Vagina (tissue), 2 donors: ENCODE measurements around the gene RPS6KA5. TPM values are rescaled to one million over a fixed set of nuclear protein-coding genes. Genes with fewer than 3 reads are reported as not detected.

Source experiments
- DNase-seq, 2 donors: peaks; one replicate each; pipeline ENCODE4 v3.0.0-alpha.2; 2017; ENCODE audit errors: extremely low spot score in 2 of 2
- H3K27ac ChIP-seq: fragments of 200-600 bp; sonication (generic); one replicate; pipeline ENCODE4 v1.5.1; 2019
- H3K27me3 ChIP-seq: fragments of 200-600 bp; sonication (generic); one replicate; pipeline ENCODE4 v1.5.1; 2019
- H3K36me3 ChIP-seq, 2 donors: fragments of 200-600 bp; sonication (generic); one replicate each; pipeline ENCODE4 v1.5.1; 2017 to 2019
- H3K4me1 ChIP-seq: fragments of 200-600 bp; sonication (generic); one replicate; pipeline ENCODE4 v1.5.1; 2019
- H3K4me3 ChIP-seq, 2 donors: fragments of 200-600 bp; sonication (generic); 1 replicate in 1 of 2; 2 replicates in 1 of 2; pipeline ENCODE4 v1.5.1; 2016 to 2019
- H3K9me3 ChIP-seq: fragments of 200-600 bp; sonication (generic); one replicate; pipeline ENCODE4 v1.5.1; 2019
- CTCF ChIP-seq, 3 experiments: fragments of 450-650 bp in 2 of 3; fragments of 200-600 bp in 1 of 3; sonication (generic) in 1 of 3; IDR thresholded peaks; one replicate each; pipeline ENCODE4 v1.5.1; 2017 to 2019; ENCODE audit warnings: antibody characterized with exemption in 3 of 3, mild to moderate bottlenecking in 2 of 3, moderate library complexity in 2 of 3
- POLR2A ChIP-seq, 2 donors: fragments of 450-650 bp; IDR thresholded peaks; one replicate each; pipeline ENCODE4 v1.6.1; 2017; ENCODE audit warnings: antibody characterized with exemption in 2 of 2, mild to moderate bottlenecking in 2 of 2, moderate library complexity in 2 of 2
- POLR2AphosphoS5 ChIP-seq, 2 donors: sonication (generic); formaldehyde crosslinking; IDR thresholded peaks; one replicate each; pipeline ENCODE4 v1.9.0; 2017; ENCODE audit warnings: antibody characterized with exemption in 2 of 2, mild to moderate bottlenecking in 2 of 2, low read depth in 1 of 2; ENCODE audit not compliant: insufficient read depth in 1 of 2
- intact Hi-C: fragments of 100-400 bp; cut with DNase I; formaldehyde crosslinking; loops from one replicate; pipeline ENCODE4 v1.15.1; 2023
- total RNA-seq: library from RNA; depleted of rRNA; stranded (reverse); fragments of >200 nt; gene quantifications from one replicate; pipeline ENCODE4 v1.2.3, GENCODE V29; 2016

Gene RPS6KA5
- total RNA-seq, 1 donor from 2014 or later: 5.2 TPM

GRCh38 chr14:91010153-91010533 is 50.3 kb downstream of the RPS6KA5 start:
- H3K9me3 ChIP-seq: no peaks in the 10 kb centered on the region
- no peaks in the 10 kb centered on the region for H3K36me3 ChIP-seq
- intact Hi-C loops: no loop called here
- no peak for DNase-seq
- TF ChIP-seq POLR2A (IDR thresholded peaks at IDR 0.05): no peak
- no peak for TF ChIP-seq POLR2AphosphoS5 (IDR thresholded peaks at IDR 0.05; ENCODE audit: insufficient read depth in 1 of 2, low read depth in 1 of 2)
- no peak for TF ChIP-seq CTCF (IDR thresholded peaks at IDR 0.05)
- no peak overlapping the region for H3K4me3 ChIP-seq
- H3K27ac ChIP-seq: no peak overlapping the region
- no peaks in the 10 kb centered on the region for H3K27me3 ChIP-seq
- peaks cover 8% of the 10 kb centered on the region for H3K4me1 ChIP-seq

- no peak for DNase-seq
- no peaks in the 10 kb centered on the region for H3K9me3 ChIP-seq
- H3K4me3 ChIP-seq: no peak overlapping the region
- TF ChIP-seq POLR2AphosphoS5 (IDR thresholded peaks at IDR 0.05; ENCODE audit: insufficient read depth in 1 of 2, low read depth in 1 of 2): no peak
- TF ChIP-seq POLR2A (IDR thresholded peaks at IDR 0.05): no peak
- TF ChIP-seq CTCF (IDR thresholded peaks at IDR 0.05): no peak
- intact Hi-C loops: no loop called here
- no peaks in the 10 kb centered on the region for H3K36me3 ChIP-seq
- no peaks in the 10 kb centered on the region for H3K27me3 ChIP-seq
- H3K27ac ChIP-seq: no peak overlapping the region
- peaks cover 8% of the 10 kb centered on the region for H3K4me1 ChIP-seq
These were observed 50.8 kb downstream of the RPS6KA5 start for GRCh38 chr14:91009501-91010152.

GRCh38 chr14:91008759-91009409 is 51.6 kb downstream of the RPS6KA5 start:
- Histone ChIP-seq H3K9me3 (no peaks in the 10 kb centered on the region), H3K4me1 (peaks cover 8% of the 10 kb centered on the region), H3K27ac (no peak overlapping the region), H3K36me3 (no peaks in the 10 kb centered on the region), H3K4me3 (no peak overlapping the region), H3K27me3 (no peaks in the 10 kb centered on the region)
- intact Hi-C loops: no loop called here
- TF ChIP-seq CTCF (IDR thresholded peaks at IDR 0.05) (no peak), POLR2A (IDR thresholded peaks at IDR 0.05) (no peak), POLR2AphosphoS5 (IDR thresholded peaks at IDR 0.05; ENCODE audit: insufficient read depth in 1 of 2, low read depth in 1 of 2) (no peak)
- DNase-seq: no peak

GRCh38 chr14:91005716-91006115 is 54.7 kb downstream of the RPS6KA5 start:
- Histone ChIP-seq H3K27me3 (no peaks in the 10 kb centered on the region), H3K27ac (no peak overlapping the region), H3K4me1 (peaks cover 8% of the 10 kb centered on the region), H3K9me3 (no peaks in the 10 kb centered on the region), H3K36me3 (no peaks in the 10 kb centered on the region), H3K4me3 (no peak overlapping the region)
- TF ChIP-seq CTCF (IDR thresholded peaks at IDR 0.05) (no peak), POLR2AphosphoS5 (IDR thresholded peaks at IDR 0.05; ENCODE audit: insufficient read depth in 1 of 2, low read depth in 1 of 2) (no peak), POLR2A (IDR thresholded peaks at IDR 0.05) (no peak)
- intact Hi-C loops: no loop called here
- DNase-seq: no peak

- H3K27me3 ChIP-seq: no peaks in the 10 kb centered on the region
- intact Hi-C loops: no loop called here
- no peak overlapping the region for H3K27ac ChIP-seq
- H3K4me3 ChIP-seq: no peak overlapping the region
- TF ChIP-seq POLR2A (IDR thresholded peaks at IDR 0.05): no peak
- H3K36me3 ChIP-seq: no peaks in the 10 kb centered on the region
- H3K4me1 ChIP-seq: peaks cover 8% of the 10 kb centered on the region
- no peak for DNase-seq
- no peaks in the 10 kb centered on the region for H3K9me3 ChIP-seq
These were observed 55.5 kb downstream of the RPS6KA5 start for GRCh38 chr14:91004987-91005386.
